NB4 (cell line): ENCODE measurements around the gene ANKFN1.

Source experiments
- CTCF ChIP-seq: IDR thresholded peaks from one replicate; pipeline ENCODE4 v1.5.1; 2012; ENCODE audit warnings: low read depth, low read length
- MAX ChIP-seq: IDR thresholded peaks from 2 replicates; pipeline ENCODE4 v1.6.1; 2011; ENCODE audit warnings: low read depth, low read length
- POLR2A ChIP-seq: IDR thresholded peaks from 2 replicates; pipeline ENCODE4 v1.6.1; 2011; ENCODE audit warnings: mild to moderate bottlenecking; ENCODE audit not compliant: insufficient read length; ENCODE audit errors: extremely low read depth

GRCh38 chr17:56247816-56248215 lies 94.5 kb downstream of the ANKFN1 start:
- TF ChIP-seq CTCF (no peak), MAX (no peak), POLR2A (no peak)
